Peyer's patch (tissue), 4 donors: ENCODE measurements around the gene C10orf71. TPM values are rescaled to one million over a fixed set of nuclear protein-coding genes. Genes with fewer than 3 reads are reported as not detected.

Experiments used
- DNase-seq, 3 donors: peaks; one replicate each; pipeline ENCODE4 v3.0.0-alpha.2; 2017 to 2019
- H3K27ac ChIP-seq, 4 donors: fragments of 200-600 bp; sonication (generic); one replicate each; pipeline ENCODE4 v1.5.1; 2016 to 2019
- H3K27me3 ChIP-seq, 2 donors: fragments of 200-600 bp; sonication (generic); one replicate each; pipeline ENCODE4 v1.5.1; 2019
- H3K36me3 ChIP-seq, 3 donors: fragments of 200-600 bp; sonication (generic); one replicate each; pipeline ENCODE4 v1.5.1; 2016 to 2019
- H3K4me1 ChIP-seq, 4 donors: fragments of 200-600 bp; sonication (generic); one replicate each; pipeline ENCODE4 v1.5.1; 2016 to 2019
- H3K4me3 ChIP-seq, 4 donors: fragments of 200-600 bp; sonication (generic); 1 replicate in 3 of 4; 2 replicates in 1 of 4; pipeline ENCODE4 v1.5.1; 2016 to 2019; ENCODE audit warnings: mild to moderate bottlenecking in 1 of 4
- H3K9me3 ChIP-seq, 4 donors: fragments of 200-600 bp; sonication (generic); one replicate each; pipeline ENCODE4 v1.5.1; 2016 to 2019; ENCODE audit warnings: mild to moderate bottlenecking in 1 of 4
- CTCF ChIP-seq, 6 experiments: fragments of 450-650 bp in 4 of 6; fragments of 200-600 bp in 2 of 6; sonication (generic) in 1 of 6; IDR thresholded peaks; one replicate each; pipeline ENCODE4 v1.5.1; 2017 to 2019; ENCODE audit warnings: antibody characterized with exemption in 6 of 6, mild to moderate bottlenecking in 3 of 6, moderate library complexity in 1 of 6
- POLR2A ChIP-seq, 2 donors: fragments of 450-650 bp; IDR thresholded peaks; one replicate each; pipeline ENCODE4 v1.5.1; 2017; ENCODE audit warnings: antibody characterized with exemption in 2 of 2, mild to moderate bottlenecking in 2 of 2, moderate library complexity in 2 of 2
- total RNA-seq, 4 donors: library from RNA; depleted of rRNA; stranded (reverse); fragments of >200 nt; gene quantifications; one replicate each; pipeline ENCODE4 v1.1.0, GENCODE V29; 2016

The C10orf71 gene
- total RNA-seq, 4 donors from 2014 or later = not detected

- no peak overlapping the region for H3K4me3 ChIP-seq
- no peaks in the 10 kb centered on the region for H3K9me3 ChIP-seq
- no peak for TF ChIP-seq POLR2A (IDR thresholded peaks at IDR 0.05)
- TF ChIP-seq CTCF (IDR thresholded peaks at IDR 0.05) = no peak
These were observed 45.9 kb downstream of the C10orf71 start for GRCh38 chr10:49344840-49345239.

GRCh38 chr10:49347342-49347741 lies 48.4 kb downstream of the C10orf71 start:
- no peaks in the 10 kb centered on the region for H3K4me1 ChIP-seq
- no peak overlapping the region for H3K4me3 ChIP-seq
- H3K9me3 ChIP-seq = no peaks in the 10 kb centered on the region
- TF ChIP-seq POLR2A (IDR thresholded peaks at IDR 0.05) (no peak), CTCF (IDR thresholded peaks at IDR 0.05) (no peak)
- H3K27ac ChIP-seq = no peak overlapping the region
- no peaks in the 10 kb centered on the region for H3K27me3 ChIP-seq
- DNase-seq = no peak
- H3K36me3 ChIP-seq = no peaks in the 10 kb centered on the region

More at GRCh38 chr10:49344840-49345239, 45.9 kb downstream of the C10orf71 start:
- no peak for DNase-seq
- Histone ChIP-seq H3K4me1 (no peaks in the 10 kb centered on the region), H3K36me3 (no peaks in the 10 kb centered on the region), H3K27me3 (no peaks in the 10 kb centered on the region), H3K27ac (no peak overlapping the region)

- Histone ChIP-seq H3K27me3 (no peaks in the 10 kb centered on the region), H3K9me3 (no peaks in the 10 kb centered on the region), H3K36me3 (no peaks in the 10 kb centered on the region), H3K4me1 (no peaks in the 10 kb centered on the region), H3K27ac (no peak overlapping the region), H3K4me3 (no peak overlapping the region)
- TF ChIP-seq CTCF (IDR thresholded peaks at IDR 0.05) (no peak), POLR2A (IDR thresholded peaks at IDR 0.05) (no peak)
- no peak for DNase-seq
These were observed 48.9 kb downstream of the C10orf71 start for GRCh38 chr10:49347827-49348226.

- Histone ChIP-seq H3K36me3 (no peaks in the 10 kb centered on the region), H3K4me3 (no peak overlapping the region), H3K27me3 (no peaks in the 10 kb centered on the region), H3K27ac (no peak overlapping the region), H3K4me1 (no peaks in the 10 kb centered on the region), H3K9me3 (no peaks in the 10 kb centered on the region)
- TF ChIP-seq POLR2A (IDR thresholded peaks at IDR 0.05) = no peak
- no peak for TF ChIP-seq CTCF (IDR thresholded peaks at IDR 0.05)
- no peak for DNase-seq
These were observed 49.6 kb downstream of the C10orf71 start for GRCh38 chr10:49348593-49348992.

GRCh38 chr10:49349390-49349789 lies 50.4 kb downstream of the C10orf71 start:
- Histone ChIP-seq H3K4me1 (no peaks in the 10 kb centered on the region), H3K36me3 (no peaks in the 10 kb centered on the region), H3K27me3 (no peaks in the 10 kb centered on the region), H3K4me3 (no peak overlapping the region), H3K9me3 (no peaks in the 10 kb centered on the region), H3K27ac (no peak overlapping the region)
- DNase-seq = no peak
- TF ChIP-seq CTCF (IDR thresholded peaks at IDR 0.05) (no peak), POLR2A (IDR thresholded peaks at IDR 0.05) (no peak)

- Histone ChIP-seq H3K9me3 (no peaks in the 10 kb centered on the region), H3K4me1 (no peaks in the 10 kb centered on the region), H3K27ac (no peak overlapping the region), H3K36me3 (no peaks in the 10 kb centered on the region), H3K27me3 (no peaks in the 10 kb centered on the region), H3K4me3 (no peak overlapping the region)
- no peak for DNase-seq
- TF ChIP-seq CTCF (IDR thresholded peaks at IDR 0.05) (no peak), POLR2A (IDR thresholded peaks at IDR 0.05) (no peak)
These were observed 51.2 kb downstream of the C10orf71 start for GRCh38 chr10:49350138-49350537.
